Cardiac muscle cell (in vitro differentiated cells and primary cell): ENCODE data around the gene CENPE. TPM values are rescaled to one million over a fixed set of nuclear protein-coding genes. Genes with fewer than 3 reads are reported as not detected.

Source experiments
- DNase-seq, 2 donors: peaks; one replicate each; pipeline versions ENCODE4 v3.0.0 to v3.0.0-alpha.2; 2010 to 2017; ENCODE audit warnings: low read depth in 1 of 2, low spot score in 1 of 2
- H3K27ac ChIP-seq: fragments of 200-600 bp; sonication (generic); 2 replicates; pipeline ENCODE4 v1.5.1; 2016
- H3K27me3 ChIP-seq: fragments of 200-600 bp; sonication (generic); 2 replicates; pipeline ENCODE4 v1.6.0; 2016; ENCODE audit warnings: control low read depth
- H3K36me3 ChIP-seq: fragments of 200-600 bp; sonication (generic); 2 replicates; pipeline ENCODE4 v1.5.1; 2016; ENCODE audit warnings: control low read depth
- H3K4me1 ChIP-seq: fragments of 200-600 bp; sonication (generic); 2 replicates; pipeline ENCODE4 v1.8.1; 2017; ENCODE audit warnings: low read depth, mild to moderate bottlenecking, mixed run types
- H3K4me3 ChIP-seq: fragments of 200-600 bp; sonication (generic); 2 replicates; pipeline ENCODE4 v1.5.1; 2016; ENCODE audit warnings: mild to moderate bottlenecking
- H3K9me3 ChIP-seq: fragments of 200-600 bp; sonication (generic); 2 replicates; pipeline ENCODE4 v1.5.1; 2017; ENCODE audit warnings: low read depth, mild to moderate bottlenecking, control low read depth
- CTCF ChIP-seq: IDR thresholded peaks from 2 replicates; pipeline ENCODE4 v1.5.1; 2012; ENCODE audit warnings: low read depth, mild to moderate bottlenecking, low read length
- polyA plus RNA-seq: library from polyadenylated mRNA; unstranded; fragments of >200 nt; fragmentation: Nextera tagmentation; extraction: Ambion mirVana; gene quantifications from 2 replicates; pipeline ENCODE4 v1.2.1, GENCODE V29; 2016
- total RNA-seq: library from RNA; depleted of rRNA; stranded (reverse); fragments of >200 nt; gene quantifications from 2 replicates; pipeline ENCODE4 v1.2.3, GENCODE V29; 2016

CENPE gene
- total and polyA plus RNA-seq, 2 experiments from 2014 or later = 3.5 to 16.4 TPM

DNA sequence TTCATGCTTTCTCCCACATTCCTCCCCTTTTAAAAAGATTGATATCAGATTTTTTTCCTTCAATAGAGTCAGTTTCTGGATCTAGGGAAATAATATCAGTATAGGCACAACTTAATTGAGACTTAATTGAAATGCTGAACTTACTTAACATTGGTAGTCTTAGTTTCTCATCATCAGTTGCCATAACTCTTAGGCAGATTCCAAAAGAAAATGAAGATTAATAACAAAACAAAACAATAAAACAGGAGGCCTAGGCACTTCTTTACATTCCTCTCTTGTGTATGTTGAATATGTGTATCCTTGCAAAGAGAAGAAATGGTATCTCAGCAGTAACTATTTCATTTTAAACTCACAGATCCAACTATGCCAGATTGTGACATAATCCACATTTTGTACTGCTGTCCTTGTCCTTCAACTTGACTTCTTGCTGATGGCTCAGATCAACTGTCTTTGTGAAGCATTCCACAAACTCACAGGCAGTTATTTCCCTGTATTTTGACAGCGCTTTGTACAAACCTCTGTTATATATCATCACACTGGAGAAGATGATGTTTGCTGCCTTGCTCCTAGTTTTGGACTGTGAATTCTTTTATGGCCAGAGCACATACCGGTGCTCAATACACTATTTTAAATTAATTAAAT lies 112.5 kb downstream of the CENPE start:
- H3K4me1 ChIP-seq = no peaks in the 10 kb centered on the region
- no peak for TF ChIP-seq CTCF
- H3K4me3 ChIP-seq = no peak overlapping the region
- H3K9me3 ChIP-seq = no peaks in the 10 kb centered on the region
- DNase-seq = no peak
- H3K27me3 ChIP-seq = no peaks in the 10 kb centered on the region
- no peak overlapping the region for H3K27ac ChIP-seq
- peaks cover 62% of the 10 kb centered on the region for H3K36me3 ChIP-seq

DNA sequence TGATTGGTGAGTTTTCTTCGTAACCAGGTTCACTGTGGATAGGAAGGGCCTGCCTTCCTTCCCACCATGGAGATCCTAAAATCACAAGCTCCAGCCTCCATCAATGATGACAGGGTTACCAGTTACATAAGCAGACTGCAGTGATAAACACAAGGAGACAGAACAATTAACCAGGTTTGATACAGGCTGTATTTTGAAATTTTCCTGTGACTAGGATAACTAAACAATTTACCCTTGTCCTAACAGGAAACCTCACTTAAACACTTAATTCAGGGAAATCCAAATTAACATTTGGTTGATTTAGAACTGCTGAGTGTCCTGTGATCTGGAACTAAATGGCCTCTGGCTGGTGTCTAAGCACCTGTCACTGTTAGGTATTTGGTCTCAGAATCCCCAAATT lies 118.5 kb downstream of the CENPE start:
- no peak for TF ChIP-seq CTCF
- peaks cover 12% of the 10 kb centered on the region for H3K36me3 ChIP-seq
- no peak overlapping the region for H3K27ac ChIP-seq
- no peaks in the 10 kb centered on the region for H3K9me3 ChIP-seq
- no peaks in the 10 kb centered on the region for H3K27me3 ChIP-seq
- DNase-seq = no peak
- no peak overlapping the region for H3K4me3 ChIP-seq
- H3K4me1 ChIP-seq = peaks cover 6% of the 10 kb centered on the region

- H3K27me3 ChIP-seq = no peaks in the 10 kb centered on the region
- TF ChIP-seq CTCF = no peak
- peaks cover 6% of the 10 kb centered on the region for H3K4me1 ChIP-seq
- peak within 1 kb of the TSS; percentile 57 for H3K4me3 ChIP-seq
- H3K36me3 ChIP-seq = peaks cover 3% of the 10 kb centered on the region
- H3K27ac ChIP-seq = peak within 1 kb of the TSS; percentile 72
- no peaks in the 10 kb centered on the region for H3K9me3 ChIP-seq
- no peak for DNase-seq
These were observed 121.3 kb downstream of the CENPE start, which contains the start of gene SLC9B2 for GRCh38 chr4:103076747-103077347. SLC9B2 (minus strand) TSS chr4:103076761; CDS start chr4:103067550, 9,211 bp downstream.

DNA sequence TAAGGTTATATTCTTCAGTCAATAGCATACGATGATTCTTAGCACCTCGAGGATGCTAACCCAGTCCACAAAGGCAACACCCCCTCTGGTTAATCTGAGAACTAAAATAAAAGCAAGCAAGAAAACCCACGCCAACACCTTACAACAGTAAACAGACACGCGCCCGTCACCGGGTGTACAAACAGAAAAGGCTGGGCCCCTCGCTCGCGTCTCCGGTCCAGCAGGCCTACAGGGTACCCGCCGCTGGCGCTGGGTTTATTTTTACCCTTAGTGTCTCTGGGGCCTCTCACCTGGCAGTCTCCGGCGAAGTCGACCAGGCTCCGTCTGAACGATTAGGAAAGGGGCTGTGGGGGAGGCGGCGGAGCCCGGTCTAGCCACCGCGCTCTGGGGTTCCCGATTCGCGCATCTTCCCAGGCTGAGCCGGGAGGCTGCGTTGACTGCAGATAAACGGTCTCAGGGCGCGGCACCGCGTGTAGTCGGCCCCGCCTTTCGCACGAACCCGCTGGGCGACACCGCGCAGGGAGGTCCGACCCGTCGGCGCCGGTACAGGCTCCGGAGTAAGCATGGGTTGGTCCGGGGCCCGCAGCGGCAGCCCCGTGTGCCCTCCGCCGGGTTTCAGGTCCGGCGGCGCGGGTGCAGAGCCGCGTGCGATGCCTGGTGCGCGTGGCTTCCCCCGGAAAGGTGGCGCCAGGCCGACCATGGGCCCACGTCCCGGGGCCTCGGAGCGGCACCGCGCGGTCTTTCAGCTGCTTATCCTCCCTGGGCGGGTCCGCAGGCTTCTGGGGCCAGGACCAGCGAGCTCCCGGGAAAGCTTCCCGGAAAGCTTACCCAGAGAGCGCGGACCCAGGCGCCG lies 122.0 kb downstream of the CENPE start:
- Histone ChIP-seq H3K27ac (peak overlapping the region; percentile 72), H3K9me3 (no peaks in the 10 kb centered on the region), H3K4me3 (peak overlapping the region; percentile 57), H3K36me3 (no peaks in the 10 kb centered on the region), H3K27me3 (no peaks in the 10 kb centered on the region), H3K4me1 (peaks cover 6% of the 10 kb centered on the region)
- TF ChIP-seq CTCF = no peak
- DNase-seq = peak; percentile 69 to 78

DNA sequence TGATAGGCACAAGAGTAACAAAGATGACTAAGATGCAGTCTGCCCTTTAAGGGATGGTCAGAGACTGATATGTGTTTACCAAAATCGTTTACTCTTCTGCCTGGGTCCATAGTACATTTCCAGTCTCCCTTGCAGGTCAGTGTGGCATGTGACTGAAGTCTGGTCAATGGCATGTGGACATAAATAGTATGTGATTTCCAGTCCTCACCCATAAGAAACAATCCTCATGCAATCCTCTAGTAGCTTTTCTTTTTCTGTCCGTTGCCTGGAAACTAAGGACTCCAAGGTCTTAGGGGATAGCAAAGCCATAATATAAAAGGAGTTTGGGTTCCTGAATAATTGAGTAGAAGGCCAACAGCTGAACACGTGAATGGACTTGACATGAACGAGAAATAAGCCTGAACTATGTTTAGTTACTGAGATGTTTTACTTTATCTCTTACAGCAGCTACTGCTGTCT lies 122.7 kb downstream of the CENPE start:
- Histone ChIP-seq H3K4me1 (peaks cover 6% of the 10 kb centered on the region), H3K36me3 (no peaks in the 10 kb centered on the region), H3K27me3 (no peaks in the 10 kb centered on the region), H3K9me3 (no peaks in the 10 kb centered on the region), H3K4me3 (peak overlapping the region; percentile 57), H3K27ac (peak overlapping the region; percentile 72)
- no peak for TF ChIP-seq CTCF
- DNase-seq = peak in 1 of 2 donors; percentile 34
